ENCODE data around the gene NOTCH1. TPM values are rescaled to one million over a fixed set of nuclear protein-coding genes. Genes with fewer than 3 reads are reported as not detected.

The NOTCH1 gene
- total RNA-seq, 1 experiment from 2014 or later, result 23.3 TPM

- no peak for DNase-seq (ENCODE audit: low spot score)
Observed at GRCh38 chr9:136465500-136466154, 80.2 kb downstream of the NOTCH1 start.

DNA sequence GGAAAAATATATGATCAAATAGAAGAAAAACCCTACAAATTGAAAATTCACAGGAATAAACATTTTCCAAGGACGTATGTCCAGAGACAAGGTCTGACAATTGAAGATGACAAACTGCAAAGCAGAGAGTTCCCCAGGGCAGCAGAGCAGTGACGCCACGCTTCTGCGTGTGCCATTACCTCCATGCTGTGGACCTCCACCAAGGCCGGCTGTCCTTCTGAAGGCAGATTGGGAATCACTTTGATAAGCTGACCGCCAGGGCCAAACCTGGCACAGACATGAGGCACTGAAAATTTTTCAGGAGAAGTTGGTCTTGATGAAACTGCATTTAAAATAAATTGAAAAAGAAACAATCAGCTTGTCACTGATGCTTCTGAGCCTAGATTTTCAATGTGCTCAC is 81.6 kb downstream of the NOTCH1 start:
- DNase-seq (ENCODE audit: low spot score), result no peak

DNA sequence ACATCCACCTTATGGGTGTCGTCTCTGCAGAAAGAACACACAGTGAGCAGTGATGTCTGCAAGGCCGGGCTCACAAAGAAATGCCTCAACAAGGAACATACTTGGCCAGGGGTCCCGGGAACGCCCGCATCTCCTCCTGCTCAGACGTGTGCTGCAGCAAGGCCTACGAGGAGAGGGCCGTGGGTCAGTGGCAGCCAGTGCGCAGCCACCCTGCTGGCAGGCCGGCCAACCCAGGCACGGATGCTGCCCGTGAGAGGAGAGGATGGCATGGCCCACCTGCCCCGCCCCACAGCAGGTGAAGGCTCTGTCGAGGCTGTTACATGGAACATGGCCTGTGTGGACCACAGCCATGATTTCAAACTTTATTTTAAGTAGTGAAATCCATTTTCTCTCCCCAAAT is 82.3 kb downstream of the NOTCH1 start:
- no peak for DNase-seq (ENCODE audit: low spot score)

DNA sequence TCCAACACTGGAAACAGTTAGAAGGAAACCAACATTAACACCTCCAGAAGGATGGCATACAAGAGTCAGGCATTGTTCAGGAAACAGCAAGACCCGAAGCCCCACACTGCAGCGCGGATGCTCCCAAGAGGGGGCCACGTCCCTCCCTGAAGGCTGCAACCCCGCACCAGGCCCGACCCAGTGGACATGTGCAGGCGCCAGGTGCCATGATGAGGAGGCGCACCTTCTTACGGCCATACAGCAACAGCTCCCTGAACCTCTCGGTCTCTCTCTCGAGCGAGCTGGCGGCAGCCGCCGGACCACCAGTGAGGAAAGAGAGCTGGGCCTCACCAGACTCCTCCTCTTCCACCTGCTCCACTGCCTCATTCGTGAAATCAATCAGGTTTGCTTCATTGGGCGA is 83.2 kb downstream of the NOTCH1 start:
- DNase-seq (ENCODE audit: low spot score), result no peak

- no peak for DNase-seq (ENCODE audit: low spot score)
Observed at GRCh38 chr9:136460772-136461325, 85.0 kb downstream of the NOTCH1 start.

DNA sequence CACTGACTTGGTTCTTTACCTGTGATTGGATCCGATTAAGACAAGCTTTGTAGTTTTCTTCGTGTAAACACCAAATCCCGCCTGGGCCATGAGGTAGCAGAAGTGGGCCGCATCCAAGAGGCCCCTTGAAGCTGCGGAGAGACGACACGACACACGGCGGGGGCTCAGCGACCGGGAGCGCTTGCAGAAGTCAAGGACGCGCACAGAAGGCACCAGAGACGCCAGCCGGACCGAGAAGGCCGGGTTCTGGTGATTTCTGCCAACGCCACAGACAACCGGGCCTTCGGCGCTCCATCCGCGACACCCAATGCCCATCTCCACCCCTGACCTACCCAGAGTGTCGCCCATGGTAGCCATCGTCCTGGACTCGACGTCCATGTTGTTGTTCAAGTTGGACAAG is 86.4 kb downstream of the NOTCH1 start:
- DNase-seq (ENCODE audit: low spot score), result no peak

GRCh38 chr9:136457326-136457725 is 88.5 kb downstream of the NOTCH1 start:
- no peak for DNase-seq (ENCODE audit: low spot score)

GRCh38 chr9:136456258-136456657 is 89.6 kb downstream of the NOTCH1 start:
- no peak for DNase-seq (ENCODE audit: low spot score)

- DNase-seq (ENCODE audit: low spot score), result no peak
Observed at GRCh38 chr9:136455043-136456002, 90.5 kb downstream of the NOTCH1 start.

- no peak for DNase-seq (ENCODE audit: low spot score)
Observed at GRCh38 chr9:136454026-136454796, 91.6 kb downstream of the NOTCH1 start.

DNA sequence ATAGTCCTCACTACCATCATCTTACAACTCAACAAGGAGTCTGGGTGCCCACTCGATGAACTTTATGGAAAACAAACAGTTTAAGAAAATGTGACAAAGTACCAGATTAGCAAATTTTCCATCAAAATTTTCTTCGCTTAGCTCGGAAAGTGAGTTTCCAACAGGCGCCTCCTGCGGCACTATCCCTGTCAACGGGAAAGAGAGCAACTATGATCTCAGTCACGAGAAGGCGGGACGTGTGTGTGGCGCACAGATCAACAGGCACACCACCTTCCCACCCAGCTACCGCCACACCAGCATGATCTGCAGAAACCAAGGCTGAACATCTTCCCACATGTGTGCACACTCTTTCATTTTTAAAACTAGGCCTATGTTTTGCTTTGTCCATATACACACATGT is 92.5 kb downstream of the NOTCH1 start:
- no peak for DNase-seq (ENCODE audit: low spot score)

GRCh38 chr9:136451221-136451877 is 94.5 kb downstream of the NOTCH1 start:
- no peak for DNase-seq (ENCODE audit: low spot score)

- DNase-seq (ENCODE audit: low spot score), result no peak
Observed at GRCh38 chr9:136448655-136449054, 97.2 kb downstream of the NOTCH1 start.

DNA sequence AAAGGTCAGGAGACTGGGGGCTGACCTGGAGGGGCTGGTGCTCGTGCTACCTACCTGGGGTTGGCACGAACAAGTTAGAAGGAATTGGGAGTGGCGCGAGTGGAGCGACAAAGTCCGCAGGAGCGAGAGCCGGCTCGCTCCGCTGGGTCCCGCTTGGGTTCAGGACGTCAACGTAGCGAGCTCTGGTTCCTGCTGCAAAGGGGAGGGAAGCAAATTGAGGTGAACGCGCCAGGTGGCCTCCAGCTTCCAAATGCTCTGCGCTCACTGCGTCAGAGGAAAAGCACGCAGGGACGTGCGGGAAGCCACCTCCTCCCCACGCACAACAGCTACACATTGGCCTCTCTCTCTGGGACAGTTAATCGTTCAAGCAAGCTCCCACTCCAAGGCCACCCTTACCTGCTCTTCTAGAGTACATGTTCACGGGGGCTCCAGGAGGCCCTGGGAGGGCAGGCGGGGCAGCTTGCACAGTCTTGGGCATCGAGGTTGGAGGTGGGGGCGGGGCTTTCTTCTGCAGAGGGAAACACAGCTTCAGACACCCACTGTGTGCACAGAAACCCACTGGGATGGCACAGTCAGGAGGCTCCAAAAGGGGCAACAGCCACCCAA is 98.6 kb downstream of the NOTCH1 start:
- no peak for DNase-seq (ENCODE audit: low spot score)

GRCh38 chr9:136445799-136446198 is 100.0 kb downstream of the NOTCH1 start:
- DNase-seq (ENCODE audit: low spot score), result no peak

Other genes starting within 250 kb of the NOTCH1 start
- gene CCDC187, start 242.0 kb downstream of the NOTCH1 start, total RNA-seq (2014; rRNA removed; shearing (Covaris generic)), result 0.05 and 0.07 TPM in 2 replicates
- gene GPSM1, start 218.5 kb downstream of the NOTCH1 start, total RNA-seq (2014; rRNA removed; shearing (Covaris generic)), result 92.9 and 101 TPM in 2 replicates
- 40.1 and 84.2 TPM in 2 replicates for gene DNLZ, start 182.3 kb downstream of the NOTCH1 start, total RNA-seq (2014; rRNA removed; shearing (Covaris generic))
- gene CARD9, start 172.4 kb downstream of the NOTCH1 start, total RNA-seq (2014; rRNA removed; shearing (Covaris generic)), result 0.95 and 1.1 TPM in 2 replicates
- 16.9 and 23.8 TPM in 2 replicates for gene SNAPC4, start 145.9 kb downstream of the NOTCH1 start, total RNA-seq (2014; rRNA removed; shearing (Covaris generic))
- 99.2 and 148 TPM in 2 replicates for gene ENTR1, start 135.4 kb downstream of the NOTCH1 start, total RNA-seq (2014; rRNA removed; shearing (Covaris generic))
- gene PMPCA, start 135.4 kb downstream of the NOTCH1 start, total RNA-seq (2014; rRNA removed; shearing (Covaris generic)), result 135 and 169 TPM in 2 replicates
- gene INPP5E, start 106.2 kb downstream of the NOTCH1 start, total RNA-seq (2014; rRNA removed; shearing (Covaris generic)), result 16.6 and 17.6 TPM in 2 replicates
- gene SEC16A, start 63.0 kb downstream of the NOTCH1 start, total RNA-seq (2014; rRNA removed; shearing (Covaris generic)), result 35.0 and 46.3 TPM in 2 replicates
- gene EGFL7, start 116.9 kb upstream of the NOTCH1 start, total RNA-seq (2014; rRNA removed; shearing (Covaris generic)), result 110 and 127 TPM in 2 replicates
- 79.4 and 88.8 TPM in 2 replicates for gene AGPAT2, start 141.4 kb upstream of the NOTCH1 start, total RNA-seq (2014; rRNA removed; shearing (Covaris generic))
- 16.0 and 16.7 TPM in 2 replicates for gene DIPK1B, start 166.5 kb upstream of the NOTCH1 start, total RNA-seq (2014; rRNA removed; shearing (Covaris generic))
- not detected in 2 replicates for gene LCN10, start 196.9 kb upstream of the NOTCH1 start, total RNA-seq (2014; rRNA removed; shearing (Covaris generic))
- not detected in 2 replicates for gene LCN6, start 202.5 kb upstream of the NOTCH1 start, total RNA-seq (2014; rRNA removed; shearing (Covaris generic))
- gene LCN8, start 212.2 kb upstream of the NOTCH1 start, total RNA-seq (2014; rRNA removed; shearing (Covaris generic)), result not detected in 2 replicates
- gene LCN15, start 218.5 kb upstream of the NOTCH1 start, total RNA-seq (2014; rRNA removed; shearing (Covaris generic)), result not detected in 2 replicates
- 74.4 and 101 TPM in 2 replicates for gene TMEM141, start 245.3 kb upstream of the NOTCH1 start, total RNA-seq (2014; rRNA removed; shearing (Covaris generic))

All from A172 (cell line).